WERI-Rb-1 (cell line): ENCODE measurements around the gene ADGRF4.

Source experiments
- DNase-seq: peaks from one replicate; pipeline ENCODE4 v3.0.0-alpha.2; 2020
- H3K27ac ChIP-seq: fragments of 250-450 bp; sonication (Bioruptor Pico); 2 replicates; pipeline ENCODE4 v1.5.1; 2020; ENCODE audit warnings: mild to moderate bottlenecking, moderate library complexity
- H3K27me3 ChIP-seq: fragments of 250-450 bp; sonication (Bioruptor Pico); 2 replicates; pipeline ENCODE4 v1.5.1; 2021; ENCODE audit warnings: mild to moderate bottlenecking, low read depth, moderate library complexity; ENCODE audit not compliant: insufficient read depth, severe bottlenecking
- H3K36me3 ChIP-seq: fragments of 250-450 bp; sonication (Bioruptor Pico); 2 replicates; pipeline ENCODE4 v1.5.1; 2020; ENCODE audit warnings: mild to moderate bottlenecking, moderate library complexity
- H3K4me3 ChIP-seq: 2 replicates; pipeline ENCODE4 v1.5.1; 2011; ENCODE audit warnings: low read depth, mild to moderate bottlenecking, control low read depth, low read length
- H3K9me3 ChIP-seq: fragments of 250-450 bp; sonication (Bioruptor Pico); 2 replicates; pipeline ENCODE4 v1.5.1; 2021; ENCODE audit warnings: mild to moderate bottlenecking, moderate library complexity; ENCODE audit not compliant: severe bottlenecking
- CTCF ChIP-seq: IDR thresholded peaks from 2 replicates; pipeline ENCODE4 v1.5.1; 2011; ENCODE audit warnings: low read depth, mild to moderate bottlenecking, control low read depth, inconsistent platforms, low read length

Gene ADGRF4

GRCh38 chr6:47670851-47671250 lies 27.5 kb upstream of the ADGRF4 start:
- TF ChIP-seq CTCF: no peak
- Histone ChIP-seq H3K27ac (peak overlapping the region; percentile 71), H3K36me3 (no peaks in the 10 kb centered on the region), H3K9me3 (no peaks in the 10 kb centered on the region), H3K4me3 (no peak overlapping the region), H3K27me3 (no peaks in the 10 kb centered on the region)
- DNase-seq: peak; percentile 26

GRCh38 chr6:47671777-47672176 lies 26.6 kb upstream of the ADGRF4 start:
- H3K27ac ChIP-seq: no peak overlapping the region
- no peaks in the 10 kb centered on the region for H3K27me3 ChIP-seq
- H3K9me3 ChIP-seq: no peaks in the 10 kb centered on the region
- no peak overlapping the region for H3K4me3 ChIP-seq
- TF ChIP-seq CTCF: no peak
- H3K36me3 ChIP-seq: no peaks in the 10 kb centered on the region
- DNase-seq: no peak

GRCh38 chr6:47672816-47673215 lies 25.6 kb upstream of the ADGRF4 start:
- H3K4me3 ChIP-seq: no peak overlapping the region
- H3K27me3 ChIP-seq: no peaks in the 10 kb centered on the region
- no peaks in the 10 kb centered on the region for H3K9me3 ChIP-seq
- no peaks in the 10 kb centered on the region for H3K36me3 ChIP-seq
- no peak for TF ChIP-seq CTCF
- no peak overlapping the region for H3K27ac ChIP-seq
- DNase-seq: no peak

GRCh38 chr6:47674673-47675072 lies 23.7 kb upstream of the ADGRF4 start:
- no peak for TF ChIP-seq CTCF
- Histone ChIP-seq H3K27ac (no peak overlapping the region), H3K9me3 (no peaks in the 10 kb centered on the region), H3K36me3 (no peaks in the 10 kb centered on the region), H3K27me3 (no peaks in the 10 kb centered on the region), H3K4me3 (no peak overlapping the region)
- DNase-seq: no peak

- H3K27me3 ChIP-seq: no peaks in the 10 kb centered on the region
- H3K9me3 ChIP-seq: no peaks in the 10 kb centered on the region
- no peak overlapping the region for H3K27ac ChIP-seq
- H3K36me3 ChIP-seq: no peaks in the 10 kb centered on the region
- no peak overlapping the region for H3K4me3 ChIP-seq
- TF ChIP-seq CTCF: no peak
- no peak for DNase-seq
Observed at GRCh38 chr6:47677381-47678100, 20.8 kb upstream of the ADGRF4 start.

GRCh38 chr6:47678739-47679138 lies 19.6 kb upstream of the ADGRF4 start:
- no peak overlapping the region for H3K4me3 ChIP-seq
- DNase-seq: no peak
- no peaks in the 10 kb centered on the region for H3K36me3 ChIP-seq
- H3K27ac ChIP-seq: no peak overlapping the region
- no peak for TF ChIP-seq CTCF
- H3K9me3 ChIP-seq: no peaks in the 10 kb centered on the region
- H3K27me3 ChIP-seq: no peaks in the 10 kb centered on the region
